Transverse colon (tissue), 4 donors: ENCODE data around the gene RECK. TPM values are rescaled to one million over a fixed set of nuclear protein-coding genes. Genes with fewer than 3 reads are reported as not detected.

Experiments
- DNase-seq: peaks from one replicate; pipeline ENCODE4 v3.0.0-alpha.2; 2019
- H3K27ac ChIP-seq, 4 donors: fragments of 200-600 bp; sonication (generic); 2 replicates each; pipeline ENCODE4 v1.5.1; 2016 to 2018; ENCODE audit warnings: inconsistent platforms in 4 of 4
- H3K27me3 ChIP-seq: fragments of 200-600 bp; sonication (generic); 2 replicates; pipeline ENCODE4 v1.5.1; 2017; ENCODE audit warnings: inconsistent platforms
- H3K36me3 ChIP-seq, 4 donors: fragments of 200-600 bp; sonication (generic); 2 replicates each; pipeline ENCODE4 v1.5.1; 2017 to 2019; ENCODE audit warnings: inconsistent platforms in 4 of 4
- H3K4me1 ChIP-seq, 4 donors: fragments of 200-600 bp; sonication (generic); 2 replicates each; pipeline ENCODE4 v1.5.1; 2017 to 2020; ENCODE audit warnings: inconsistent platforms in 4 of 4
- H3K4me3 ChIP-seq, 4 donors: fragments of 200-600 bp; sonication (generic); 1 replicate in 1 of 4; 2 replicates in 3 of 4; pipeline versions ENCODE4 v1.5.1 to v1.6.1; 2017 to 2019; ENCODE audit warnings: inconsistent platforms in 4 of 4
- H3K9me3 ChIP-seq, 2 donors: fragments of 200-600 bp; sonication (generic); 2 replicates each; pipeline ENCODE4 v1.5.1; 2017 to 2019; ENCODE audit warnings: inconsistent platforms in 2 of 2
- CTCF ChIP-seq, 5 experiments: fragments of 200-600 bp in 3 of 5; fragments of 450-650 bp in 2 of 5; sonication (generic) in 3 of 5; IDR thresholded peaks; 1 replicate in 2 of 5; 2 replicates in 3 of 5; pipeline ENCODE4 v1.5.1; 2016 to 2017; ENCODE audit warnings: antibody characterized with exemption in 5 of 5, inconsistent platforms in 3 of 5, mild to moderate bottlenecking in 2 of 5, moderate library complexity in 1 of 5
- EP300 ChIP-seq: sonication (generic); formaldehyde crosslinking; IDR thresholded peaks from one replicate; pipeline ENCODE4 v1.6.1; 2017; ENCODE audit warnings: antibody characterized with exemption, low read depth
- POLR2A ChIP-seq: fragments of 450-650 bp; IDR thresholded peaks from one replicate; pipeline ENCODE4 v1.6.1; 2016; ENCODE audit warnings: antibody characterized with exemption, mild to moderate bottlenecking, moderate library complexity
- POLR2AphosphoS5 ChIP-seq, 3 donors: sonication (generic); formaldehyde crosslinking; IDR thresholded peaks; one replicate each; pipeline ENCODE4 v1.6.1; 2016; ENCODE audit warnings: antibody characterized with exemption in 3 of 3
- WGBS, 2 donors: methylation state at CpG; one replicate each; pipeline ENCODE4 v1.1.5; 2018; ENCODE audit warnings: low coverage in 1 of 2; 5-methylcytosine and 5-hydroxymethylcytosine counted together
- in situ Hi-C, 4 donors: fragments of 200-750 bp; cut with MboI; loops; one replicate each; pipeline versions ENCODE4 v1.15.0 to v1.15.1; 2017; ENCODE audit warnings: low sequenced_read_pairs in 3 of 4, low pct_ligation_motif_present in 1 of 4, low pct_unique_long_range_greater_than_20kb in 1 of 4
- intact Hi-C: fragments of 100-400 bp; cut with DNase I; formaldehyde crosslinking; loops from one replicate; pipeline ENCODE4 v1.15.1; 2023; ENCODE audit warnings: low total_unique reads
- total RNA-seq, 4 donors: library from RNA; depleted of rRNA; stranded (reverse); fragments of >200 nt; gene quantifications; one replicate each; pipeline ENCODE4 v1.1.0, GENCODE V29; 2016

RECK gene
- total RNA-seq, 4 donors from 2014 or later = 1.5 to 30.3 (median 6.0) TPM

- DNase-seq = no peak
- in situ Hi-C loops = no loop called here
- Histone ChIP-seq H3K4me1 (peaks cover 4 to 20% (median 11%) of the 10 kb centered on the region in 4 donors), H3K27me3 (no peaks in the 10 kb centered on the region), H3K36me3 (no peaks in the 10 kb centered on the region), H3K4me3 (no peak overlapping the region), H3K27ac (no peak overlapping the region), H3K9me3 (no peaks in the 10 kb centered on the region)
- WGBS, 2 donors = 70 to 78% methylated on average over 2 to 3 of the region's 3 CpGs
- intact Hi-C loops = no loop called here
- no peak for TF ChIP-seq CTCF (IDR thresholded peaks at IDR 0.05)
- TF ChIP-seq POLR2A = no peak
- TF ChIP-seq EP300 = no peak
Observed at GRCh38 chr9:36011379-36011778, 25.3 kb upstream of the RECK start.

- no peak overlapping the region for H3K4me3 ChIP-seq
- in situ Hi-C loops = loop anchor here in 1 of 4 donors (5.0 kb wide), 1 partner anchor 55 kb away; no protein-coding TSS in a partner anchor
- H3K27me3 ChIP-seq = no peaks in the 10 kb centered on the region
- WGBS, 2 donors = 90 to 100% methylated on average over 2 of the region's 2 CpGs
- H3K4me1 ChIP-seq = no peaks in the 10 kb centered on the region
- H3K9me3 ChIP-seq = no peaks in the 10 kb centered on the region
- no peak for DNase-seq
- TF ChIP-seq POLR2AphosphoS5 (IDR thresholded peaks at IDR 0.05) (no peak), CTCF (IDR thresholded peaks at IDR 0.05) (no peak), POLR2A (no peak), EP300 (no peak)
- H3K36me3 ChIP-seq = no peaks in the 10 kb centered on the region
- no peak overlapping the region for H3K27ac ChIP-seq
- intact Hi-C loops = no loop called here
Observed at GRCh38 chr9:36017278-36017677, 19.4 kb upstream of the RECK start.

- in situ Hi-C loops = loop anchor here in 1 of 4 donors (5.0 kb wide), 1 partner anchor 56 kb away; no protein-coding TSS in a partner anchor
- Histone ChIP-seq H3K27me3 (no peaks in the 10 kb centered on the region), H3K4me1 (no peaks in the 10 kb centered on the region), H3K4me3 (no peak overlapping the region), H3K27ac (no peak overlapping the region), H3K36me3 (no peaks in the 10 kb centered on the region), H3K9me3 (no peaks in the 10 kb centered on the region)
- DNase-seq = no peak
- WGBS, 2 donors = 97 to 100% methylated on average over 2 to 3 of the region's 3 CpGs
- TF ChIP-seq EP300 (no peak), POLR2A (no peak), POLR2AphosphoS5 (IDR thresholded peaks at IDR 0.05) (no peak), CTCF (IDR thresholded peaks at IDR 0.05) (no peak)
- intact Hi-C loops = no loop called here
Observed at GRCh38 chr9:36018129-36018528, 18.6 kb upstream of the RECK start.

- H3K36me3 ChIP-seq = no peaks in the 10 kb centered on the region
- no peak overlapping the region for H3K27ac ChIP-seq
- H3K9me3 ChIP-seq = no peaks in the 10 kb centered on the region
- in situ Hi-C loops = loop anchor here in 1 of 4 donors (5.0 kb wide), 1 partner anchor 57 kb away; no protein-coding TSS in a partner anchor
- DNase-seq = no peak
- no peak for TF ChIP-seq POLR2A
- TF ChIP-seq CTCF (IDR thresholded peaks at IDR 0.05) = no peak
- no peak for TF ChIP-seq POLR2AphosphoS5 (IDR thresholded peaks at IDR 0.05)
- TF ChIP-seq EP300 = no peak
- intact Hi-C loops = no loop called here
- no peaks in the 10 kb centered on the region for H3K27me3 ChIP-seq
- H3K4me3 ChIP-seq = no peak overlapping the region
- WGBS, 2 donors = 63 to 73% methylated on average over 3 to 6 of the region's 6 CpGs
- H3K4me1 ChIP-seq = no peaks in the 10 kb centered on the region
Observed at GRCh38 chr9:36018891-36019720, 17.6 kb upstream of the RECK start.
